GM12865 (cell line): Measurements from ENCODE around the gene MUS81.

Experiments used
- DNase-seq: peaks from one replicate; pipeline ENCODE4 v3.0.0; 2010; ENCODE audit warnings: low read depth
- H3K4me3 ChIP-seq: 2 replicates; pipeline ENCODE4 v1.5.1; 2011; ENCODE audit warnings: mild to moderate bottlenecking, low read depth, low read length, control low read depth
- CTCF ChIP-seq: IDR thresholded peaks from 2 replicates; pipeline ENCODE4 v1.5.1; 2011; ENCODE audit warnings: low read length, control low read depth, low read depth, inconsistent platforms; ENCODE audit not compliant: insufficient read depth; ENCODE audit errors: missing control alignments

Gene MUS81

GRCh38 chr11:65885231-65885630 is 25.0 kb downstream of the MUS81 start:
- no peak for TF ChIP-seq CTCF
- no peak for DNase-seq
- no peak overlapping the region for H3K4me3 ChIP-seq

GRCh38 chr11:65885808-65886536 is 25.7 kb downstream of the MUS81 start:
- TF ChIP-seq CTCF: no peak
- DNase-seq: no peak
- no peak overlapping the region for H3K4me3 ChIP-seq

GRCh38 chr11:65886826-65887722 is 26.8 kb downstream of the MUS81 start:
- TF ChIP-seq CTCF: no peak
- DNase-seq: no peak
- H3K4me3 ChIP-seq: peak overlapping the region; percentile 78

- peak overlapping the region; percentile 78 for H3K4me3 ChIP-seq
- no peak for TF ChIP-seq CTCF
- DNase-seq: no peak
These were observed 27.5 kb downstream of the MUS81 start for GRCh38 chr11:65887723-65888162.

- peak; percentile 99 for DNase-seq
- TF ChIP-seq CTCF: peak; percentile 78
- H3K4me3 ChIP-seq: peak within 1 kb of the TSS; percentile 78
These were observed 28.1 kb downstream of the MUS81 start, which contains the start of gene FIBP for GRCh38 chr11:65888163-65888814. Gene FIBP, minus strand, starts transcription at chr11:65888471. Its CDS starts 53 bp downstream, at chr11:65888418.

GRCh38 chr11:65890324-65891218 is 30.3 kb downstream of the MUS81 start, which contains the start of gene CCDC85B:
Gene CCDC85B, plus strand, starts transcription at chr11:65890673. Its CDS starts 111 bp downstream, at chr11:65890784.
- H3K4me3 ChIP-seq: peak within 1 kb of the TSS; percentile 78
- TF ChIP-seq CTCF: peak; percentile 0
- peak; percentile 98 for DNase-seq
